ENCODE measurements around the gene RPS6KL1. TPM values are rescaled to one million over a fixed set of nuclear protein-coding genes. Genes with fewer than 3 reads are reported as not detected.
A peak's percentile ranks its signal among the peaks of the same experiment; 100 is the strongest.

Gene RPS6KL1
- total RNA-seq, 1 experiment from 2014 or later, result 18.8 TPM

DNA sequence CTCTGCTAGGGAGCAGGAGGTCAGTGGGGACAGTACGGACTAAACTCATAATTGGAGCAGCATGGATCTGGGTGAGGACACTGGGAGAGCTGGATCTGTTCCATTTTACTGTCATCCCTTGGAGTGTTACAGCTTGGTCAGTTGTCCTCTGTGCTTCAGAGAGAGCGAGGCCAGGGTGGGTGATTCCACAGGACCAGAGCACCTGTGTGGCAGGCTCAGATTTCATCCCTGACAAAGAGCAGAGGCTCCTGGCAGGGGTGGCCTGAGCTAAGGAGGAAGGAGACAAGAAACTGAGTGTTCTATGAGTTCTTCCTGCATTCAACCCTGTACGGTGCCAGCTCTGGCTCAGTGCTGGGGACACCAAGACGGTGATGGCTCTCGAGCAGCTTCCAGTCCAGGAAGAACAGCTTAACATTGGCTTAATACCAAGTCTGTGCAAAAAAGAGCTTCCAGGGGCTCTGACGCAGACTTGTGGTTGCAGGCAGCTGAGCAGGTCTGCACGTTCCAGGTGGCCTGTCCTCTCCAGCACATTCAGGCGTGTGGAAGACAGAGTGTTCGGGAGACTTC is 40.7 kb upstream of the RPS6KL1 start:
- Mint-ChIP-seq H3K9me3 (no peaks in the 10 kb centered on the region), H3K36me3 (ENCODE audit: insufficient read depth in 1 of 3, low read depth in 3 of 3) (no peaks in the 10 kb centered on the region), H3K27me3 (ENCODE audit: low read depth) (no peaks in the 10 kb centered on the region; the same call in 1 of the 2 replicates), H3K27ac (peak overlapping the region in 1 of 3 experiments; percentile 7; a peak in 3 of 7 replicates), H3K4me3 (no peak overlapping the region), H3K4me1 (peaks cover 6 to 11% of the 10 kb centered on the region in 2 experiments)
- Histone ChIP-seq H3K23ac (ENCODE audit: insufficient read length, low read depth, low read length) (no peak overlapping the region), H2BK120ac (ENCODE audit: low read depth, low read length, poor library complexity, severe bottlenecking) (no peak overlapping the region), H3K23me2 (ENCODE audit: insufficient read length, low read depth, low read length, poor library complexity, severe bottlenecking) (no peaks in the 10 kb centered on the region), H3K14ac (ENCODE audit: insufficient read depth, low read length) (no peak overlapping the region), H2BK20ac (ENCODE audit: low read depth, low read length, poor library complexity, severe bottlenecking) (no peak overlapping the region), H4K91ac (ENCODE audit: insufficient read length, low read depth, low read length) (no peak overlapping the region), H4K20me1 (ENCODE audit: control insufficient read depth, insufficient read depth, insufficient read length) (no peaks in the 10 kb centered on the region), H3K27ac (ENCODE audit: insufficient read length, low read depth, low read length) (no peak overlapping the region), H3K9me3 (ENCODE audit: control insufficient read depth, low read depth, low read length) (no peaks in the 10 kb centered on the region), H3K4ac (ENCODE audit: low read depth, low read length) (no peak overlapping the region), H2BK5ac (ENCODE audit: insufficient read length, low read length) (no peak overlapping the region), H2BK12ac (ENCODE audit: insufficient read length, low read depth, low read length) (no peak overlapping the region), H2BK15ac (ENCODE audit: low read depth, low read length) (no peak overlapping the region), H3K27me3 (ENCODE audit: insufficient read depth, low read length) (no peaks in the 10 kb centered on the region), H3T11ph (ENCODE audit: low read length) (no peak overlapping the region), H3K4me2 (ENCODE audit: insufficient read depth, insufficient read length, low read length) (no peak overlapping the region), H2AFZ (ENCODE audit: low read length) (no peak overlapping the region), H2AK5ac (ENCODE audit: insufficient read length, low read length) (no peak overlapping the region), H4K8ac (replicated peaks; ENCODE audit: insufficient read length, low read depth, low read length) (no peak overlapping the region), H3K79me2 (ENCODE audit: insufficient read depth, low read length) (no peaks in the 10 kb centered on the region), H3K79me1 (ENCODE audit: insufficient read depth, low read depth, low read length, poor library complexity, severe bottlenecking) (no peaks in the 10 kb centered on the region), H3K56ac (ENCODE audit: insufficient read length, low read depth, low read length) (no peak overlapping the region), H3K9ac (ENCODE audit: extremely low read depth, insufficient read length, low read length) (no peak overlapping the region), H3K18ac (ENCODE audit: insufficient read length, low read depth, low read length) (no peak overlapping the region), H4K5ac (ENCODE audit: insufficient read length, low read depth, low read length) (no peak overlapping the region), H3K4me1 (ENCODE audit: insufficient read depth, low read length) (no peaks in the 10 kb centered on the region)
- WGBS (ENCODE audit: extremely low coverage, insufficient read length, low lambda C conversion rate), result no CpG with 5 or more reads among the region's 9 CpGs
- DNase-seq, result no peak
- TF ChIP-seq, protein P1, sequence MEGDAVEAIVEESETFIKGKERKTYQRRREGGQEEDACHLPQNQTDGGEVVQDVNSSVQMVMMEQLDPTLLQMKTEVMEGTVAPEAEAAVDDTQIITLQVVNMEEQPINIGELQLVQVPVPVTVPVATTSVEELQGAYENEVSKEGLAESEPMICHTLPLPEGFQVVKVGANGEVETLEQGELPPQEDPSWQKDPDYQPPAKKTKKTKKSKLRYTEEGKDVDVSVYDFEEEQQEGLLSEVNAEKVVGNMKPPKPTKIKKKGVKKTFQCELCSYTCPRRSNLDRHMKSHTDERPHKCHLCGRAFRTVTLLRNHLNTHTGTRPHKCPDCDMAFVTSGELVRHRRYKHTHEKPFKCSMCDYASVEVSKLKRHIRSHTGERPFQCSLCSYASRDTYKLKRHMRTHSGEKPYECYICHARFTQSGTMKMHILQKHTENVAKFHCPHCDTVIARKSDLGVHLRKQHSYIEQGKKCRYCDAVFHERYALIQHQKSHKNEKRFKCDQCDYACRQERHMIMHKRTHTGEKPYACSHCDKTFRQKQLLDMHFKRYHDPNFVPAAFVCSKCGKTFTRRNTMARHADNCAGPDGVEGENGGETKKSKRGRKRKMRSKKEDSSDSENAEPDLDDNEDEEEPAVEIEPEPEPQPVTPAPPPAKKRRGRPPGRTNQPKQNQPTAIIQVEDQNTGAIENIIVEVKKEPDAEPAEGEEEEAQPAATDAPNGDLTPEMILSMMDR (conservative IDR thresholded peaks at IDR 0.05), result no peak
